Ishikawa (cell line): ENCODE measurements around the gene MRPL49.

Source experiments
- RAD21 ChIP-seq: IDR thresholded peaks from 2 replicates; pipeline ENCODE4 v1.6.1; 2012; ENCODE audit warnings: low read depth
- TAF1 ChIP-seq: IDR thresholded peaks from 2 replicates; pipeline ENCODE4 v1.6.1; 2012; ENCODE audit warnings: low read depth, mild to moderate bottlenecking
- TEAD4 ChIP-seq: IDR thresholded peaks from 2 replicates; pipeline ENCODE4 v1.6.1; 2012

DNA sequence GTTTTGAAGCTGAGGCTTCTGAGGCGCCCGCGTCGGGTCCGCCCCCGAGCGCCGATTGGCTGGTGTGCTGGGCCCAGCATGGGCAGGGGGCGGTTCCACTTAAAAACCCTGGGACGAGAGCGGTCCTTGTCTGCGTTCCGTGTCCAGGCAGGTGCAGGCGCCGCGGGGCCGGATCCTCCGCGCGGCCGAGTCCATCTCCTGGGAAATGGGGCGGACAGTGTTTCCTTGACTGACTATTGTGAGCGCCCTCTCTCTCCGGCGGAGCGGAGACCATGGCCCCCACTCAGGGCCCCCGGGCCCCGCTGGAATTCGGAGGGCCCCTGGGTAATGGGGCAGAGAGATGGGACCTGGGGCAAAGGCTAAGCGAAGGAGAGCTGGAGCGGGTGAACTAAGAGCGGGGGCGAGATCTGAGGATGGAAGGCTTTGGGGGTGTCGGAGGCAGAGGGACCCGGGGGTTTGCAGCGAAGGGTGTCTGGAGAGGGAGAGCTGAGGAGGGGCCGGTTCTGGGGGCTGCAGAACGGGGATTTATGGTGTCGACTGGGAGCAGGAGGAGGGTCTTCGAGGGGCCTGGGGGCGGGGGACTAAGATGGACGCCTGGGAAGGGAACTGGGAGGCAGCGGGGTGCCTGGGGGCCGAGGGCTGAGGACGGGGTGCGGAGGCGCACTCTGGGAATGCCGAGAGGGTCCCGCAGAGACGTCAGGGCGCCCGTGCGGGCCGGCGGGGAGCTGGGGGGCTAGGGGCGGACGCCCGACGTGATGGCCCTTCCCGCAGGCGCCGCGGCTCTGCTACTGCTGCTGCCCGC, 10.2 kb upstream of the MRPL49 start, which contains the start of gene TM7SF2:
- TF ChIP-seq TAF1 (peak; percentile 84), RAD21 (no peak), TEAD4 (no peak)
